Neural progenitor cell (in vitro differentiated cells): Measurements from ENCODE around the gene TRPM1. TPM values are rescaled to one million over a fixed set of nuclear protein-coding genes. Genes with fewer than 3 reads are reported as not detected.
A peak's percentile ranks its signal among the peaks of the same experiment; 100 is the strongest.

ENCODE experiments used
- DNase-seq: peaks from one replicate; pipeline ENCODE4 v3.0.0-alpha.2; 2016; ENCODE audit warnings: low spot score
- H2AFZ ChIP-seq: fragments of 200-600 bp; sonication (generic); replicated peaks from 2 replicates; pipeline ENCODE4 v1.6.1; 2016; ENCODE audit warnings: antibody characterized with exemption
- H3F3A ChIP-seq: fragments of 200-600 bp; sonication (generic); 2 replicates; pipeline ENCODE4 v1.6.1; 2016; ENCODE audit warnings: antibody characterized with exemption, low read depth
- H3K27ac ChIP-seq: fragments of 200-600 bp; sonication (generic); 2 replicates; pipeline ENCODE4 v1.5.1; 2016; ENCODE audit warnings: mild to moderate bottlenecking
- H3K27me3 ChIP-seq: fragments of 200-600 bp; sonication (generic); 2 replicates; pipeline ENCODE4 v1.6.1; 2016; ENCODE audit warnings: mild to moderate bottlenecking, moderate library complexity
- H3K36me3 ChIP-seq: fragments of 200-600 bp; sonication (generic); 2 replicates; pipeline ENCODE4 v1.5.1; 2016
- H3K4me1 ChIP-seq: fragments of 200-600 bp; sonication (generic); 2 replicates; pipeline ENCODE4 v1.6.1; 2016; ENCODE audit warnings: mixed run types
- H3K4me2 ChIP-seq: fragments of 200-600 bp; sonication (generic); 2 replicates; pipeline ENCODE4 v1.6.1; 2016
- H3K4me3 ChIP-seq: fragments of 200-600 bp; sonication (generic); 2 replicates; pipeline ENCODE4 v1.5.1; 2016
- H3K79me2 ChIP-seq: fragments of 200-600 bp; sonication (generic); 2 replicates; pipeline ENCODE4 v1.6.1; 2016; ENCODE audit warnings: low read depth
- H3K9ac ChIP-seq: fragments of 200-600 bp; sonication (generic); 2 replicates; pipeline ENCODE4 v1.6.1; 2016
- H3K9me3 ChIP-seq: fragments of 200-600 bp; sonication (generic); 2 replicates; pipeline ENCODE4 v1.5.1; 2016; ENCODE audit warnings: low read depth
- H4K20me1 ChIP-seq: fragments of 200-600 bp; sonication (generic); 2 replicates; pipeline ENCODE4 v1.6.1; 2016; ENCODE audit warnings: low read depth
- H3K27ac Mint-ChIP-seq: 3 replicates; pipeline ENCODE4 v1.8.0; 2021; ENCODE audit warnings: mixed read lengths
- H3K27me3 Mint-ChIP-seq: 2 replicates; pipeline ENCODE4 v1.8.0; 2022; ENCODE audit warnings: low read depth, mild to moderate bottlenecking, inconsistent platforms, moderate library complexity, mixed read lengths; ENCODE audit not compliant: insufficient read depth
- H3K36me3 Mint-ChIP-seq: 3 replicates; pipeline ENCODE4 v1.8.0; 2021; ENCODE audit warnings: mixed read lengths
- H3K4me1 Mint-ChIP-seq: 3 replicates; pipeline ENCODE4 v1.8.0; 2021; ENCODE audit warnings: mixed read lengths
- H3K4me3 Mint-ChIP-seq: 3 replicates; pipeline ENCODE4 v1.8.0; 2021; ENCODE audit warnings: mild to moderate bottlenecking, moderate library complexity, mixed read lengths
- H3K9me3 Mint-ChIP-seq: 3 replicates; pipeline ENCODE4 v1.8.0; 2020; ENCODE audit warnings: mixed read lengths
- CTCF ChIP-seq: fragments of 200-600 bp; sonication (generic); IDR thresholded peaks from 2 replicates; pipeline ENCODE4 v1.5.1; 2017; ENCODE audit warnings: antibody characterized with exemption, mild to moderate bottlenecking
- EZH2 ChIP-seq: fragments of 200-600 bp; sonication (generic); IDR thresholded peaks from 2 replicates; pipeline ENCODE4 v1.6.1; 2017; ENCODE audit warnings: antibody characterized with exemption, mild to moderate bottlenecking, moderate library complexity
- EZH2phosphoT487 ChIP-seq: fragments of 200-600 bp; sonication (generic); IDR thresholded peaks from 2 replicates; pipeline ENCODE4 v1.6.1; 2017; ENCODE audit warnings: antibody characterized with exemption
- total RNA-seq: library from RNA; depleted of rRNA; stranded (reverse); fragments of >200 nt; gene quantifications from 2 replicates; pipeline ENCODE4 v1.2.3, GENCODE V29; 2015; ENCODE audit warnings: low replicate concordance

TRPM1 gene
- total RNA-seq, 1 donor from 2014 or later = not detected

DNA sequence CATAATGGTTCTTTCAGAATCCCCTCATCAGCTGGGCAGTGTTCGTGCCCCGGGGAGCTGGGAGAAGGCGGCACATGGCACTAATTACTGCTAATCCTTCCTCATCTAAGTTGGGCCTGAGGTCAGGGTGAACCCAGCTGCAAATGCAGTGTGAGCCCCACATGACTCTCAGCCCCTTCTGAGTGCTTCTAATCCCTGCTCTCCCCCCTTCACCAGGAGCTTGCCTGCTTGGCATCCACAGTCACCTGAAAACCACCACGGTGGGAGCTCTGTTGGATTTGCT lies 455 bp upstream of the TRPM1 start:
- TF ChIP-seq EZH2phosphoT487 (peak; percentile 66), CTCF (no peak)

DNA sequence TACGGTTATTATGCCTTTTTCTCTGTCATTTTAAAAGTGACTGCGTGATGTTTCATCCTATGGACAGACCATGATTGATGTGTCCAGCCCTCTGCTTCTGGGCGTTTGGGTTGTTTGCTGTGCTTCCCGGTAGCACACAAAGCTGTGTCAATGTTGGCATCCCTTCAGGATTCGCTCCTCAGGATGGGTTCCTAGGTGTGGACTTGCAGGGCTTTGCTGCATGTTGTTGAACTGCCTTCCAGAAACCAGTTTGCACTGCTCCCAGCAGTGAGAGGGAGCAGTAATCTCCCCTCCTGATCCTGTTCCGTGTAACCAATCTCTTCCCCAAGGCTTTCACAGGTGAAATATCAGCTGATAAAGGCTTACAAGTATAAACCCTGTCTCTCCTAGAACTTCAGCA lies 787 bp downstream of the TRPM1 start:
- H3K27ac Mint-ChIP-seq = no peak overlapping the region
- H3K27ac ChIP-seq = no peak overlapping the region
- no peak overlapping the region for H3K9ac ChIP-seq

More for the DNA sequence above, 455 bp upstream of the TRPM1 start:
- peaks cover 7% of the 10 kb centered on the region for H3K27me3 Mint-ChIP-seq
- Histone ChIP-seq H3K4me3 (no peak overlapping the region), H3K27ac (no peak overlapping the region), H3F3A (peaks cover 23% of the 10 kb centered on the region), H3K4me2 (peak overlapping the region; percentile 36), H4K20me1 (peaks cover 8% of the 10 kb centered on the region), H2AFZ (no peak overlapping the region), H3K4me1 (peaks cover 34% of the 10 kb centered on the region), H3K9me3 (no peaks in the 10 kb centered on the region), H3K9ac (no peak overlapping the region), H3K79me2 (no peaks in the 10 kb centered on the region), H3K36me3 (no peaks in the 10 kb centered on the region), H3K27me3 (peaks cover 9% of the 10 kb centered on the region)
- DNase-seq = peak; percentile 66
- H3K4me1 Mint-ChIP-seq = peaks cover 43% of the 10 kb centered on the region
- no peak overlapping the region for H3K4me3 Mint-ChIP-seq
- no peaks in the 10 kb centered on the region for H3K9me3 Mint-ChIP-seq
- H3K36me3 Mint-ChIP-seq = no peaks in the 10 kb centered on the region
- no peak overlapping the region for H3K27ac Mint-ChIP-seq

DNA sequence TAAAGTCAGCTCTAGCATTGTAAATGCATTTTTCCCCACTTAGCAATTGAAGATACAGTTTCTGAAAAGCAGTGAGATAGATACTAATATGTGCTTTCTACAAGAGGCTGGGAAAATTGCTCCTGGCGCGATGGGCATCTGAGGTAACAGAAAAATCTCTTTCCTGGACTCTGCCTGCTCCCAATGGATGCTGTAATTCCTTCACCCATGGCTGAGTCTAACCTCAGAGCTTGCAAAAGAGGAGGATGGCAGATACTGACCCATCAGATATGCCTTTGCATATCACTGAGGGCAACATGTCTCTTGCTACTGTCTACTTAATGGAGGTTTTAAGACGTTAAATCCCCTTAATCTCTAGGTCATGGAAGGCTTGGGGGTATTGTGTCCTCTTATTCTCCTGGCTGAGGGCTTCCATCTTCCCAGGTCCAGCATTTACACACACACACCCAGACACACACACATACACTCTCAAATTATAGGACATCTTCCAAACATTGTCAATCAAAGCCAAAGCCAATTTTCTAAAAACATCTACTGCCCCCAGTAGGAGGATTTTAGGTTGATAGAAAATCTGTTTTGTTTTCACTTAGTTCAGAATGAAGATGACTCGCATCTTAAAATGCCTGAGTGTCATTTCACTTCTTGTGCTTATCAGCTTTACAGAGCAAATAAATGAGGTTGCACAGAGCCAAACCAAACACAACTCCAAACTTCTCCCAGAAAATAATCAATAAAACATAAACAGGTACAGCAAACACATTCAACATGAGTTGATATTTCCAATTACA lies 2.4 kb downstream of the TRPM1 start:
- Histone ChIP-seq H3K79me2 (no peaks in the 10 kb centered on the region), H3F3A (peaks cover 23% of the 10 kb centered on the region), H4K20me1 (peaks cover 8% of the 10 kb centered on the region), H3K27ac (no peak overlapping the region), H3K4me1 (peaks cover 34% of the 10 kb centered on the region), H3K9me3 (no peaks in the 10 kb centered on the region), H3K4me2 (peak overlapping the region; percentile 50), H3K9ac (no peak overlapping the region), H3K4me3 (no peak overlapping the region), H3K36me3 (no peaks in the 10 kb centered on the region), H2AFZ (no peak overlapping the region), H3K27me3 (peaks cover 9% of the 10 kb centered on the region)
- Mint-ChIP-seq H3K27me3 (peaks cover 7% of the 10 kb centered on the region), H3K27ac (no peak overlapping the region), H3K4me1 (peaks cover 43% of the 10 kb centered on the region), H3K4me3 (no peak overlapping the region), H3K9me3 (no peaks in the 10 kb centered on the region), H3K36me3 (no peaks in the 10 kb centered on the region)
- no peak for DNase-seq
- TF ChIP-seq EZH2 (no peak), CTCF (no peak), EZH2phosphoT487 (no peak)

More for the DNA sequence above, 787 bp downstream of the TRPM1 start:
- peaks cover 43% of the 10 kb centered on the region for H3K4me1 Mint-ChIP-seq
- DNase-seq = no peak
- Histone ChIP-seq H3K79me2 (no peaks in the 10 kb centered on the region), H3F3A (peaks cover 23% of the 10 kb centered on the region), H3K4me1 (peaks cover 34% of the 10 kb centered on the region), H3K4me3 (no peak overlapping the region), H3K36me3 (no peaks in the 10 kb centered on the region), H3K27me3 (peaks cover 9% of the 10 kb centered on the region), H3K4me2 (no peak overlapping the region), H4K20me1 (peaks cover 8% of the 10 kb centered on the region), H3K9me3 (no peaks in the 10 kb centered on the region), H2AFZ (no peak overlapping the region)
- TF ChIP-seq EZH2phosphoT487 (no peak), CTCF (no peak), EZH2 (no peak)
- H3K36me3 Mint-ChIP-seq = no peaks in the 10 kb centered on the region
- peaks cover 7% of the 10 kb centered on the region for H3K27me3 Mint-ChIP-seq
- H3K4me3 Mint-ChIP-seq = no peak overlapping the region
- H3K9me3 Mint-ChIP-seq = no peaks in the 10 kb centered on the region
